RCC 7860 (cell line): ENCODE measurements around the gene DISC1.

Experiments
- DNase-seq: peaks from one replicate; pipeline ENCODE4 v3.0.0-alpha.2; 2015; ENCODE audit warnings: low spot score
- FAIRE-seq: peaks from 2 replicates; lab custom pipeline; 2012; peaks lifted over from hg19 to GRCh38; lab: Jason Lieb, UNC

DISC1 gene

GRCh38 chr1:231842441-231842840, 215.9 kb downstream of the DISC1 start:
- FAIRE-seq (no peak), DNase-seq (no peak)

- FAIRE-seq: peak; percentile 95
- DNase-seq: peak; percentile 70
Measured at GRCh38 chr1:231844986-231845502, 218.5 kb downstream of the DISC1 start.

- no peak for DNase-seq
- FAIRE-seq: no peak
Measured at GRCh38 chr1:231847612-231848397, 221.2 kb downstream of the DISC1 start.

- FAIRE-seq: no peak
- no peak for DNase-seq
Measured at GRCh38 chr1:231849981-231850380, 223.4 kb downstream of the DISC1 start.

GRCh38 chr1:231850786-231851185, 224.2 kb downstream of the DISC1 start:
- no peak for FAIRE-seq

GRCh38 chr1:231853588-231854207, 227.1 kb downstream of the DISC1 start:
- FAIRE-seq: no peak
- no peak for DNase-seq

More at GRCh38 chr1:231850786-231851185, 224.2 kb downstream of the DISC1 start:
- DNase-seq: no peak

- DNase-seq: no peak
- no peak for FAIRE-seq
Measured at GRCh38 chr1:231855361-231855760, 228.8 kb downstream of the DISC1 start.

GRCh38 chr1:231855926-231856325, 229.3 kb downstream of the DISC1 start:
- no peak for DNase-seq
- FAIRE-seq: no peak

- DNase-seq (no peak), FAIRE-seq (no peak)
Measured at GRCh38 chr1:231856426-231856825, 229.8 kb downstream of the DISC1 start.

- FAIRE-seq: no peak
- no peak for DNase-seq
Measured at GRCh38 chr1:231856894-231857293, 230.3 kb downstream of the DISC1 start.

GRCh38 chr1:231857609-231858135, 231.1 kb downstream of the DISC1 start:
- DNase-seq (no peak), FAIRE-seq (no peak)

GRCh38 chr1:231860221-231861088, 233.9 kb downstream of the DISC1 start:
- DNase-seq: no peak
- FAIRE-seq: no peak

- no peak for DNase-seq
- no peak for FAIRE-seq
Measured at GRCh38 chr1:231861541-231862481, 235.2 kb downstream of the DISC1 start.

- no peak for FAIRE-seq
- no peak for DNase-seq
Measured at GRCh38 chr1:231862611-231863010, 236.0 kb downstream of the DISC1 start.

- FAIRE-seq: no peak
- no peak for DNase-seq
Measured at GRCh38 chr1:231865331-231865730, 238.7 kb downstream of the DISC1 start.

- peak; percentile 27 for DNase-seq
- peak; percentile 75 for FAIRE-seq
Measured at GRCh38 chr1:231866392-231867331, 240.1 kb downstream of the DISC1 start.

GRCh38 chr1:231867607-231868006, 241.0 kb downstream of the DISC1 start:
- no peak for DNase-seq
- no peak for FAIRE-seq

GRCh38 chr1:231869364-231869763, 242.8 kb downstream of the DISC1 start:
- DNase-seq (no peak), FAIRE-seq (no peak)

- FAIRE-seq: no peak
- DNase-seq: no peak
Measured at GRCh38 chr1:231871471-231871870, 244.9 kb downstream of the DISC1 start.
